ENCODE data around the gene ZNF668. TPM values are rescaled to one million over a fixed set of nuclear protein-coding genes. Genes with fewer than 3 reads are reported as not detected.

Gene ZNF668
- 7.2 and 7.5 TPM in 2 replicates for total RNA-seq

DNA sequence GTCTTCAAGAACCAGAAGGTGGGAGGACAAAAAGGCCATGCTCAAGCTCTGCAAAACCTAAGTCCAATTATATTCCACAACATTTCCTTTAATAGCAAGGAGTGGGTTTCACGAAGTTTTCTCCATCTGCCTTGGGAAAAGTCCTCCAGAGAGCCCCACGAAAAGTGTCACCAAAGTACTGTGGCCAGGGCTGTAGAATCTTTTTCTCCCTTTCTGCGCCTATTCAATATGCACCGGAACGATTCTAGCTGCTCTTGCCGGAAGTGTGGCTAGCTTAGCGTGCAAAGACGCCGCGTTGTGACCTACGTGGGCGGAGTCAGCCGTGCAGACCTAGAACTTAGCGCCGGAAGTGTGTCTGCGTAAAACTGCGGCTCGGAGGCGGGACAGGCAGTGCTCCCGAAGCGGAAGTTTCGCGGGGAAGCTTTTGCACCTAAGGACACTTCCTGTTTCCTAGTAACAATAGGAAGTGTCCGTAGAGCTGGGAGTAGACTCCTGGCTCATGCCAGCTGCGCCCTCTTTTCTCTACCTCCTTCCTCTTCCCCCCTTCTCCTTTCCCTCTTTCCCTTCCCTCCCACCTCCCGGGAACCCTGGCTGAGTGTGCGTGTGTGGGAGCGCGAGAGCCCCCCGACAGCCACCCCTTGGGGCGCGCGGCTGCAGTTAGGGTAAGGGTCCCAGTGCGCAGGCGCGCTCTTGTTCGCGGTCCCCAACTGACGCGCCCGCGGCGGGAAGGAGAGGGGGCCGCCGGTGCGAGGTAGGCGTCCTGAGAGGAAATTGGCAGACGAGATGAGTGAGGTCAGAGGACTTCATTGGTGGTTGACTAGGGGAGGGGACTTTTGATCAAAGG lies at the start of gene ZNF668, which contains the start of gene ZNF646:
TSS of gene ZNF668 (minus strand) at position 271 of the 844 bp plus-strand sequence. CDS start 9,781 bp downstream, outside the sequence.
TSS of gene ZNF646 (plus strand) at position 453 of the 844 bp plus-strand sequence. CDS start 1,903 bp downstream, outside the sequence.

DNA sequence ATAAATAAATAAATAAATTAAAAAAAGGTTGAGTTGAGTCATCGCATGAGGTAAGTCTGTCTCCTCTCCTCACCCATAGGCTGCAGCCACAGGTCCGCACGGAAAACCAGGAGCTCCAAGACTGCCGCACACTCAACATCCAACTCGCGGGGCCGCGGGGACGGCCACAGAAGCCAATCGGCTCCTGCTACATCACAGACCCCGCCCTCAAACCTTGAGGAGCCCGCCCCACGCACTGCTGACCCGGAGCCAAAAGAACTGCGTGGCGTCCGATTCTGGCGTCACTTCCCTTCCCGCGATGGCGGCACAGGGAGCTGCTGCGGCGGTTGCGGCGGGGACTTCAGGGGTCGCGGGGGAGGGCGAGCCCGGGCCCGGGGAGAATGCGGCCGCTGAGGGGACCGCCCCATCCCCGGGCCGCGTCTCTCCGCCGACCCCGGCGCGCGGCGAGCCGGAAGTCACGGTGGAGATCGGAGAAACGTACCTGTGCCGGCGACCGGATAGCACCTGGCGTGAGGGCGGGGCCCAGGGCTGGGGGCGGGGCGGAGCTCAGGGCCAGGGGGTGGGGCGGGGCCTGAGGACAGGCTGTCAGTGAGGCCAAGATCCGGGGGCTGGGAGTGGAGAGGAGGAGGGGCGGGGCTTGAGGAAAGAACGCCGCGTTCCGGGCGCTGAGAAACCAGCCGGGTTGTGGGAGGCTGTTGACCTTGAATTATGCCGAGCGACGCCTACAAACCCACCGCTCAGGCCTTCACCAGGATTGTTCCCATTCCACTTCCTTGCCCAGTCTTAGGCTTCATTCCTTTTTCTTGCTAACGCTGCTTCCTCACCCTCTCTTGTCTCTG lies 43.6 kb upstream of the ZNF668 start, which contains the start of gene KAT8:
TSS of gene KAT8 (plus strand) at position 281 of the 839 bp plus-strand sequence. CDS start at position 299, 18 bp downstream.

DNA sequence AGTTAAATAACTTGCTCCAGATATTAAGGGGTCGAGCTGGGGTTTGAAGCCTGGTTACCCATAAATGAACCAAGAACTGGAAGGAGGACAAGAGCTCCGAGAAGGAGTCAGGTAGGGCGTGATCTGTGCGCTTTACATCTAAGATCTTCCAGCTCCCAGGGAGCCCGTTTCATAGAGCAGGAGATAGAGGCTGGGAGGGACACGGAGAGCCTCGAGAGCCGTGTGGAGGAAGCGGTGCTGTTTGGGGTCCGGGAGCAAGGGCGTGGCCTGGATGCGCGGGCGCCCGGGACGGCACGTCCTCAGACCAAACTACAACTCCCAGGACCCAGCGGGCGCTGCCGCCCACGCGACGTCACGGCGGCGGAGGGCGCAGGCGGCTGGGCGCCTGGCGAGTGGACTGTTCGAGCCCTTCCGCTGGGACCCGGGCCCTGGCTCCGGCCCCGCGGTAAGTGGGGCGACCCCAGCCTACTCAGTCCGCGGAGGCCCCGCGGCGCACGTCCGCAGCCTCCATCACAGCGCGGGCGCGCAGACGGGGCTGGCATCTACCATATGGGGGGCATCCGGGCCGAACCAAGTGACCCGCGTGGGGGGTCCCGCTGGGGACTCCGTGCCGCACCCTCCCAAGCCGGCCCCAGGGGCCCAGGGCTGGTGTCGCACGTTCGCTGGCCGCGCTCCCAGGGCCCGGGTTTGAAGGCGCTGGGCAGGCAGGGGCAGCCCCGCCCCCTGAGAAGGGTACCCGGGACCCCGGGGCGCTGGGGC lies 34.2 kb upstream of the ZNF668 start, which contains the start of gene BCKDK:
TSS of gene BCKDK (plus strand) at position 352 of the 759 bp plus-strand sequence. CDS start 838 bp downstream, outside the sequence.

DNA sequence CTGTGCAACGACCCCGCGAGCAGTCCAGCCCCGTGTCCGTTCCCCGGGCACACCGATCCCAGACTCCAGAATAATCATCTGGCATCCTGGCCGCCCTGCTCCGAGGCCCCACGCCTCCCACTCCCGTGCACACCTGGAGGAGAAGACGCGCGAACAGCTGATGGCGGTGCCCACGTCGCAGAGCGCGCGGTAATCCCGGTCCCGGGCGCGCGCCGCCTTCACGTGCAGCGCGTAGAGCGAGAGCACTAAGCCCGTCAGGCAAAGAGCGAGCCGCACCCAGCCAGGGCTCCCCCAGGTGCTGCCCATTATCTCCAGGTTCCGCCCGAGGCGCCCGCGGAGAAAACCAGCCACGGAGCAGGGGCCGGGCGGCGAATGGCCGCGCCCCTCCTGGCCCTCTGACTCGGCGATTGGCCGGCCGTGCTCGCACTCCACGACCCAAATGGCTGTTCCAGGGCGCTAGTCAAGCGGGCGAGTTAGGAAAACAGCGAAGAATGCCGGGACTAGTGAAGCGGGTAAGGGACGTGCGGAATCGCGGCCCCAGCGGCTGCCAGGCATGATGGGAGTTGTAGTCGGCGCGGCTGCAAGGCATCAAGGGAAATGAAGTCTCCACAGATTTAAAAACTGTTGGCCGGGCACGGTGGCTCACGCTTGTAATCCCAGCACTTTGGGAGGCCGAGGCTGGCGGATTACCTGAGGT lies 20.5 kb upstream of the ZNF668 start, which contains the start of gene VKORC1:
TSS of gene VKORC1 (minus strand) at position 374 of the 697 bp plus-strand sequence. CDS start at position 306, 68 bp downstream.

DNA sequence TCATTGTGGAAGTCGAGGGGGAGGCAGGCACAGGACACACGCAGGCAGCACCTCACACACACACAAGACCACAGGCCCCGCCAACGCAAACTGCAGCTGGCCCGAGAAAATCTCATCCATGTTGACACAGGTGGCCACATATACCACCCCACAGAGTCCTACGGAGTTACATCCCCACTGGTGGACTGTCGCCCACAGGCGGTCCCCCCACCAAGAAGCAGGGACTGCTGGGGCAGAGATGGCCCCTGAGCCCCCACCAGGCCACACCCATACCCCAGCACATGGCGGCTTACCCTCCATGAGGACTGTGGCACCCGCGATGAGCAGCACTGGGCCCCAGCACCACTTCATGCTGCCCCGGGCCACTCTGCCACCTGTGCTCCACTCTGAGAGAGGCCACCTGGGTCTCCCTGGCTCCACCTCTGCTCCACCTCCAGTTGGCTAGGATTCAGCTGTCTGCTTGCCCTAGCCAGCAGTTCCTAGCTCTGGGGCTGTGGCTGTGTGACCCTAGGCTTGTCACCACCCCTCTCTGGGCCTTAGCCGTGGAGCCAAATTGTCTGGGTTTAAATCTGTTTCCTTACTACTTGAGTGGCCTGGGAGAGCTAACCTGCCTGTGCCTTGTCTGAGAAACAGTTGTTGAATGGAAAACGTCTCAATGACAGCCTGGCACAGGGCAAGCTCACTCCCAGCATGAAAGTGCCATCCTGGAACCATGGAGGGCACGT lies 14.6 kb upstream of the ZNF668 start, which contains the start of gene PRSS53:
TSS of gene PRSS53 (minus strand) at position 485 of the 725 bp plus-strand sequence. CDS start at position 351, 134 bp downstream.

DNA sequence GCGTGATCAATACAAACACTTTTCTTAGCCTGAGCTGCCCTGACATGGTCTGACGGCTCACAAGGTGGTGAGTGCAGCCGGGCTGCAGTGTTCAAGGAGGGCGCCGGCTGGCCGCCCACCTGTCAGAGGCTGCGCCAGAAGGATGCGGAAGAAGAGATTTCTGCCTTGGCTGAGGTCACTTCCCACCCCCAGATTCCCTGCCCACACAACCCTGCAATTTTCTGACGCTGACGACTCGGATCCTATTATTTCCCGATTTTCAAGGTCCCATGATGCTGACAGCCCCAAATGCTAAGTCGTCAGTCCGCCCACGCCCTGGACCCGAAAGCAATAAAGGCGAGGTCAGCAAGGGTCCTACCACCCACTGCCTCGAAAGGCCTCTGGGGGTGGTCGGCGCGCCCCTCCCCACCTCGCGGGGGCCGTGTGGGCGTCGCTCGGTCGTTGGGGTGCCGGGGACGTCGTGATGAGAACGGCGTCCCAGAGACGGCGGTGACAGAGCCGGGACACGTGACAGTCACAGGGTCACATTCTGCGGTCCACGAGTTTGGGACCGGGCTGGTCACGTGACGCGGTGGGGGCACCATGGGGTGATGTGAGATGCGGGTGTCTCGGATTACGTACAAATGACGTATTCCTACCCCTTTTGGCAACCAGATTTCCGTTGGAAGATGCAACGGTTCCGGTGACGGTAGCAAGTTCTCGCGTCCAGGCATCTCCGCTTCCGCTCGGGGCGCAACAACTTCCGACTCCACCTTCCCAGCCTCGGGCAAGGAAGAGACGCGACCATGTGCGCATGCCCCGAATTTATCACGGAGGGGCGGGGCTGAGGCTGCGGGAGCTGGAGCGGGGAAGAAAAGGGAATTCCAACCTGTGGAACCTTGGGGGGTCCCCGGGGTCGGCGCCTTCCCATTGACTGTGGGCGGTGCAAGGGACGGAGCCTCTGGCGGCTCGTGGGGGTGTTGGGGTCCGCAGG lies 41.0 kb downstream of the ZNF668 start, which contains the start of gene STX4:
TSS of gene STX4 (plus strand) at position 823 of the 973 bp plus-strand sequence. CDS start 248 bp downstream, outside the sequence.

Other genes starting within 250 kb of the ZNF668 start
- 25.1 and 28.7 TPM in 2 replicates for gene BCL7C, start 180.2 kb downstream of the ZNF668 start, total RNA-seq
- gene CTF1, start 177.6 kb downstream of the ZNF668 start, total RNA-seq, result 0.68 and 1.2 TPM in 2 replicates
- 17.4 and 21.7 TPM in 2 replicates for gene FBXL19, start 150.7 kb downstream of the ZNF668 start, total RNA-seq
- gene ORAI3, start 125.2 kb downstream of the ZNF668 start, total RNA-seq, result 14.0 and 33.7 TPM in 2 replicates
- 1.4 and 6.9 TPM in 2 replicates for gene SETD1A, start 116.5 kb downstream of the ZNF668 start, total RNA-seq
- gene HSD3B7, start 89.0 kb downstream of the ZNF668 start, total RNA-seq, result 4.1 and 4.7 TPM in 2 replicates
- gene STX1B, start 63.6 kb downstream of the ZNF668 start, total RNA-seq, result under 0.01 and 0.07 TPM in 2 replicates
- 12.0 and 24.3 TPM in 2 replicates for gene STX4, start 40.7 kb downstream of the ZNF668 start, total RNA-seq
- 11.3 and 19.6 TPM in 2 replicates for gene ZNF646, start 182 bp upstream of the ZNF668 start, total RNA-seq
- gene PRSS53, start 14.7 kb upstream of the ZNF668 start, total RNA-seq, result 0.34 and 1.6 TPM in 2 replicates
- 27.0 and 29.0 TPM in 2 replicates for gene VKORC1, start 20.6 kb upstream of the ZNF668 start, total RNA-seq
- 7.2 and 18.7 TPM in 2 replicates for gene BCKDK, start 34.1 kb upstream of the ZNF668 start, total RNA-seq
- gene KAT8, start 43.4 kb upstream of the ZNF668 start, total RNA-seq, result 36.2 and 45.3 TPM in 2 replicates
- 31.1 and 54.2 TPM in 2 replicates for gene PRSS8, start 61.5 kb upstream of the ZNF668 start, total RNA-seq
- gene PRSS36, start 75.8 kb upstream of the ZNF668 start, total RNA-seq, result 0.34 and 0.85 TPM in 2 replicates
- gene FUS, start 105.9 kb upstream of the ZNF668 start, total RNA-seq, result 17.8 and 42.6 TPM in 2 replicates
- gene PYCARD, start 128.5 kb upstream of the ZNF668 start, total RNA-seq, result 56.4 and 92.7 TPM in 2 replicates
- gene TRIM72, start 139.9 kb upstream of the ZNF668 start, total RNA-seq, result under 0.01 TPM in 1 of 2 replicates, not detected in the other
- gene PYDC1, start 142.9 kb upstream of the ZNF668 start, total RNA-seq, result not detected in 2 replicates
- gene ITGAM, start 185.7 kb upstream of the ZNF668 start, total RNA-seq, result 0.57 TPM in 1 of 2 replicates, not detected in the other

All from nasal cavity respiratory epithelium epithelial cell of viscerocranial mucosa (primary cell).